Measurements from ENCODE around the gene PRKCH. TPM values are rescaled to one million over a fixed set of nuclear protein-coding genes. Genes with fewer than 3 reads are reported as not detected.

The PRKCH gene
- total and polyA plus RNA-seq, 3 experiments from 2014 or later, result 165 to 369 (median 166) TPM

DNA sequence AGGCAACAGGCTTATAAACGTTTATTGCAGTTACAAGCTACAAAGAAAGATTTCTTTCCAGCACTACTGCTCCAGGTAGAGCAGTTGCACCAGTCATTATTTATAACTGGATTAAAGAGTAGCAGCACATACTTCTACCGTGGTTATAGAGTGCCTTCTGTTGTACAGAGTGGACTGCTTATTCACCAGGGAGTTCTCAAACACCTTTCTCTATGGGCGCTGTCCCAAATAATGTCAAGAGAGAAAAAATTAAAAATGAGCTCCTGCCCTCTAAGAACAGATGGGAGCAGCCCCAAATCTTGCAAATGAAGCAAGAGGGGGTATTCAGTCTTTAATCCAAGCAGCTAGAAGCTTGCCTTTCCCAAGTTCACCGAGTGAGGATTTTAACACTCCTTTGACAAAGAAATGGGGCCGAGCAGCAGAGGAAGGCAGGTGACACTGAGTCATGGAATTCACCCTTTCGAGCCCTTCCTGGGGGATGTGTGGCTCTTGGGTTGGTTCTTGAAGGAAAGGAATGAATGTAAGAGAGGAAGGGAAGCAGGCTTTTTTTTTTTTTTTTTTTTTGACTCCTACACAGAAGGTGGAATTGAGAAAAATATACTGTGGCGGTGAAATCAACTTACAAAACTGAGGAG, 181.2 kb downstream of the PRKCH start:
- H3K4me3 ChIP-seq (ENCODE audit: low read length), result peak overlapping the region; percentile 22

DNA sequence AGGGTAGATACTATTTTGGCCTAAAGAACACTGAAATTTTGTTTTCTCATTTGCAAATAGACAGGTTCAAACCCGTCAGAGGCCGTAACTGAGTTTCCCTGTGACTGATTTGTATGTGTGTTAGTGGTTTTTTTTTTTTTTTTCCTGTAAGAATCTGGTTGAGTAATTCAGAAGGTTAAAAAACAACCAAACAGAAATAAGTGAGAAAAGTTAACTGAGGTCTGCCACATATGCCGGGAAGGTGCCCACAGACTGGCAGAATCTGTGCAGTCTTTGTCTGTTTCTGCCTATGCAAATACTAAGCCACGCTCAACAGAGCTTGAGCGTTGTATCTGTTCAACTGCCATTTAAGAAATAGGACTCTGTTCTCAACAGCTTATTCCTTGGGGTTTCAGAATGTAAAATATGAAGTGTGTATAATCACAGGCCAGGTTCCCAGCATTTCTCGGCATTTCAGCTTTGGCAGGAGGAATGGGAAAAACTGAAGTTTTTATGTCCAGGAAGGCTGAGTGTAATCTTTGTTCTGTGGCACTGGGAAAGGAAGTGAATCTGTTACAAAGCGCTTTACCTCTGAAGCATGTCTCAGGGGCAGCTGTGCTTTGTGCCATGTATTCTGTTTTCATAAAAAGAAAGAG, 181.9 kb downstream of the PRKCH start:
- peak; percentile 38 to 79 (median 74) for DNase-seq
- no peaks in the 10 kb centered on the region for H3K27me3 ChIP-seq (ENCODE audit: insufficient read depth, low read length, poor library complexity, severe bottlenecking)
- peaks cover 10 to 81% (median 27%) of the 10 kb centered on the region in 3 donors for H3K36me3 Mint-ChIP-seq
- peaks cover 91% of the 10 kb centered on the region for H3K4me1 ChIP-seq (ENCODE audit: insufficient read depth, low read length)
- no peaks in the 10 kb centered on the region for H3K9me3 Mint-ChIP-seq
- peak overlapping the region in 7 of 8 donors; percentile 86 to 100 (median 96) for H3K27ac Mint-ChIP-seq
- H3K4me3 ChIP-seq (ENCODE audit: low read length), result peak overlapping the region; percentile 8
- CTCF ChIA-PET, result interaction anchor here (1.0 to 4.1 kb wide), 10 partner anchors 11 to 335 kb away, joined by 3 to 19 read pairs (median 4); partner anchors contain the start of gene TMEM30B
- no peaks in the 10 kb centered on the region for H3K9me3 ChIP-seq (ENCODE audit: low read length)
- peak overlapping the region; percentile 22 to 89 (median 74) for H3K4me3 Mint-ChIP-seq
- POLR2A ChIA-PET, result interaction anchor here (0.6 to 1.7 kb wide), 9 partner anchors 25 to 259 kb away, joined by 3 to 10 read pairs (median 4); partner anchors contain the start of gene SNAPC1
- H3K27me3 Mint-ChIP-seq, result no peaks in the 10 kb centered on the region
- peaks cover 92 to 100% (median 99%) of the 10 kb centered on the region in 3 donors for H3K4me1 Mint-ChIP-seq
- peak overlapping the region; percentile 2 for H3K27ac ChIP-seq (ENCODE audit: low read depth, low read length)
- H3K36me3 ChIP-seq (ENCODE audit: insufficient read depth, low read length), result peaks cover 13% of the 10 kb centered on the region

More for the DNA sequence above, 181.2 kb downstream of the PRKCH start:
- Mint-ChIP-seq H3K9me3 (no peaks in the 10 kb centered on the region), H3K4me3 (peak overlapping the region; percentile 22 to 89 (median 74)), H3K27me3 (no peaks in the 10 kb centered on the region), H3K27ac (peak overlapping the region in 7 of 8 donors; percentile 86 to 100 (median 96)), H3K36me3 (peaks cover 8 to 82% (median 23%) of the 10 kb centered on the region in 3 donors), H3K4me1 (peaks cover 87 to 96% (median 95%) of the 10 kb centered on the region in 3 donors)
- no peak for DNase-seq
- Histone ChIP-seq H3K9me3 (ENCODE audit: low read length) (no peaks in the 10 kb centered on the region), H3K36me3 (ENCODE audit: insufficient read depth, low read length) (peaks cover 14% of the 10 kb centered on the region), H3K27ac (ENCODE audit: low read depth, low read length) (peak overlapping the region; percentile 2), H3K27me3 (ENCODE audit: insufficient read depth, low read length, poor library complexity, severe bottlenecking) (no peaks in the 10 kb centered on the region), H3K4me1 (ENCODE audit: insufficient read depth, low read length) (peaks cover 90% of the 10 kb centered on the region)
- POLR2A ChIA-PET, result interaction anchor here (0.6 to 1.7 kb wide), 4 partner anchors 24 to 260 kb away, joined by 4 to 10 read pairs (median 6); partner anchors contain the start of gene SNAPC1
- CTCF ChIA-PET, result interaction anchor here (1.0 to 4.1 kb wide), 7 partner anchors 10 to 229 kb away, joined by 3 to 19 read pairs (median 6); partner anchors contain the start of gene TMEM30B

DNA sequence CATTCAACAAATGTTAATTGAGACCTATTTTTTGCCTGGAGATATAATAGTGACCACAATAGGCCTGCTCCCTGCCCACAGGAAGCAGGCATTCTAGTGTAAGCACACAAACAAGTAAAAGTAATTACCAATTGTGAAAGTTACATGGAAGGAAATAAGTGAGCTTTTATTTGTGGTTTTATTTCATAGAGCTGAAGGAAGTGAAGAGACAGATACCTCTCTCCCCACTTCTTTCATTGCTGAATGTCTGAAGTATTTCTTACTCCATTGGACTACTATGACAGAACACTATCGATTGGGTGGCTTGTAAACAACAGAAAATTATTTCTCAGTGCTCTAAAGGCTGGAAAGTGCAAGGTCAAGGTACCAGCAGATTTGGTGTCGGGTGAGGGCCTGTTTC, 183.5 kb downstream of the PRKCH start:
- ChIA-PET CTCF (interaction anchor here (2.2 to 4.1 kb wide), 2 partner anchors 29 to 226 kb away, joined by 4 to 19 read pairs; no protein-coding TSS in a partner anchor), POLR2A (interaction anchor here (0.6 to 1.1 kb wide), 3 partner anchors 58 to 257 kb away, joined by 3 to 5 read pairs (median 3); partner anchors contain the start of gene SNAPC1)
- Histone ChIP-seq H3K36me3 (ENCODE audit: insufficient read depth, low read length) (peaks cover 13% of the 10 kb centered on the region), H3K27ac (ENCODE audit: low read depth, low read length) (no peak overlapping the region), H3K4me1 (ENCODE audit: insufficient read depth, low read length) (peaks cover 97% of the 10 kb centered on the region), H3K9me3 (ENCODE audit: low read length) (no peaks in the 10 kb centered on the region), H3K27me3 (ENCODE audit: insufficient read depth, low read length, poor library complexity, severe bottlenecking) (no peaks in the 10 kb centered on the region), H3K4me3 (ENCODE audit: low read length) (no peak overlapping the region)
- peaks cover 87 to 98% (median 98%) of the 10 kb centered on the region in 3 donors for H3K4me1 Mint-ChIP-seq
- no peaks in the 10 kb centered on the region for H3K27me3 Mint-ChIP-seq
- peak overlapping the region; percentile 23 to 67 (median 53) for H3K4me3 Mint-ChIP-seq
- H3K9me3 Mint-ChIP-seq, result no peaks in the 10 kb centered on the region
- peak overlapping the region in 7 of 8 donors; percentile 62 to 98 (median 91) for H3K27ac Mint-ChIP-seq
- peak in 1 of 5 donors; percentile 47 for DNase-seq
- H3K36me3 Mint-ChIP-seq, result peaks cover 10 to 80% (median 29%) of the 10 kb centered on the region in 3 donors

DNA sequence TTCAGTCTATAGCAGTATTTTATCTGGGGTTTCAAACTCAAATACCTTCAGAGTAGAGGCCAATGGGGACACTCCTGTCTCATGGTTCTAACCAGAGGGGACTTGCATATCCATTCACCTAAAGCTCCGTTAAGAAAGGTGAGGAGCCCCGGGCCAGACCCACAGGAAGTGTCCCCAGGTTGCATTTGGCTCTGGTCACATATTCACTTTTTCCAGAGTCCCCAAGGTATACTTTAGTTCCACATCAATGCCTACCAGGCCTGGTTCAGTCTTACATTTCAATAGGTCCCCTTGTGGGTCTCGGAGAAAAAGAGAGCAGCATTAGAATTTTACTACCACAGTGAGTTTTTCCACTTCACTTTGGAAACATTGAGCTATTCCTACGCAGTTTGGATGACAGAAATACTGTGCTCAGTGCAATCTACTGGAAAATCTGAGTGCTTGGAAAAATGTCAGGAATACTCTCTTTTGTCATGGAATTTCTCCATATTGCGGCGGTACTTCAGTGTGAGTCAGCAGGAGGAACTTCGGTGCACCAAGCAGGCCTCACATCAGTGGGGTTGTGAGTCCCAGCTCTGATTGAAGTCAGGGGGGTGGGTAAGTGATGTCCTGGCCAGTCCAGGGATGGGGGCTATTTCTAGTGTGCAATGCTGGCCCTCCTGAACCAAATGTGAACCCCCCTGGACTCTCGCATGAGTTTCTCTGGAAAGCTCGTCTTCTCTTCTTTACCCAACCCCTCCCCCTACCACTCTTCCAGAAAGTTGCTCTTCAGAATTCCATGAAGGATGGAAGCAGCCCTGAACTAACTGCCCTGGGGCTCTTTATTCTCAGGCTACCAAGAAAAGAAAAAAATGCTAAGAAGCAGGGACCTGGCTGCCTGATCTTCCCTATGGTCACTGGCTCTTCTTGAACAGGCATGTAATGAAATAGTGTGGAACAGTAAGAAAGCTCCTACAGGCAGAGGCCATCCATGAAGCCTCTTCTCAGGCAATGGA, 184.7 kb downstream of the PRKCH start:
- peaks cover 90 to 98% (median 98%) of the 10 kb centered on the region in 3 donors for H3K4me1 Mint-ChIP-seq
- H3K4me3 ChIP-seq (ENCODE audit: low read length), result no peak overlapping the region
- CTCF ChIA-PET, result interaction anchor here (0.7 to 4.1 kb wide), 2 partner anchors 30 to 49 kb away, joined by 4 to 19 read pairs; no protein-coding TSS in a partner anchor
- H3K4me3 Mint-ChIP-seq, result peak overlapping the region in 5 of 7 donors; percentile 13 to 79 (median 25)
- peaks cover 13% of the 10 kb centered on the region for H3K36me3 ChIP-seq (ENCODE audit: insufficient read depth, low read length)
- no peaks in the 10 kb centered on the region for H3K27me3 ChIP-seq (ENCODE audit: insufficient read depth, low read length, poor library complexity, severe bottlenecking)
- peaks cover 97% of the 10 kb centered on the region for H3K4me1 ChIP-seq (ENCODE audit: insufficient read depth, low read length)
- H3K27ac Mint-ChIP-seq, result peak overlapping the region; percentile 69 to 96 (median 86)
- H3K9me3 Mint-ChIP-seq, result no peaks in the 10 kb centered on the region
- H3K36me3 Mint-ChIP-seq, result peaks cover 10 to 82% (median 31%) of the 10 kb centered on the region in 3 donors
- POLR2A ChIA-PET, result interaction anchor here (0.5 to 1.1 kb wide), 2 partner anchors 57 to 248 kb away, joined by 3 to 6 read pairs; no protein-coding TSS in a partner anchor
- H3K9me3 ChIP-seq (ENCODE audit: low read length), result no peaks in the 10 kb centered on the region
- no peak overlapping the region for H3K27ac ChIP-seq (ENCODE audit: low read depth, low read length)
- H3K27me3 Mint-ChIP-seq, result peaks cover 0 to 4% of the 10 kb centered on the region in 2 donors
- DNase-seq, result no peak

DNA sequence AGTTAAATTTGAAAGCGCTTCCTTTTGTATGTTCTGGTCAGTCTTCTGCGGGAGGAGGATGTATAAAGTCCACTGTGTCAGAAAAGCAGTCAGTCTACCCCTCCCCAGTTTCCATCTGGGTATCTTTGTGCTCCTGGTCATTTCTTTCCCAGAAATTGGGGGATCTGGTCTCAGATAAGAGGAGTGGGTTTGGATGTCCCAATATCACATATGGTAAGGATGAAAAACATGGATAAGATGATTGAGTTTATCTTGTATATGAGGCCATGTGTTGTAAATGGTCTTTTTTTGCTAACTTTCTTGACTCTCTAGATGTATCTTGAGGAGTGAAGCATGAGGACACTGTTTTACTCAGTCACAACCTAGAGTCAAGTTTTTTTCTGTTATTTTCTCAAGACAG, 187.1 kb downstream of the PRKCH start:
- Mint-ChIP-seq H3K4me1 (peaks cover 82 to 94% (median 92%) of the 10 kb centered on the region in 3 donors), H3K36me3 (peaks cover 10 to 87% (median 34%) of the 10 kb centered on the region in 3 donors), H3K9me3 (no peaks in the 10 kb centered on the region), H3K27ac (peak overlapping the region in 7 of 8 donors; percentile 38 to 89 (median 84)), H3K27me3 (peaks cover 0 to 6% of the 10 kb centered on the region in 2 donors), H3K4me3 (peak overlapping the region in 1 of 7 donors; percentile 8)
- POLR2A ChIA-PET, result interaction anchor here (0.6 kb wide), 1 partner anchor 50 kb away, joined by 3 read pairs; no protein-coding TSS in a partner anchor
- Histone ChIP-seq H3K4me3 (ENCODE audit: low read length) (no peak overlapping the region), H3K4me1 (ENCODE audit: insufficient read depth, low read length) (peaks cover 82% of the 10 kb centered on the region), H3K36me3 (ENCODE audit: insufficient read depth, low read length) (peaks cover 16% of the 10 kb centered on the region), H3K27me3 (ENCODE audit: insufficient read depth, low read length, poor library complexity, severe bottlenecking) (no peaks in the 10 kb centered on the region), H3K27ac (ENCODE audit: low read depth, low read length) (no peak overlapping the region), H3K9me3 (ENCODE audit: low read length) (no peaks in the 10 kb centered on the region)
- CTCF ChIA-PET, result no interaction called here
- no peak for DNase-seq

DNA sequence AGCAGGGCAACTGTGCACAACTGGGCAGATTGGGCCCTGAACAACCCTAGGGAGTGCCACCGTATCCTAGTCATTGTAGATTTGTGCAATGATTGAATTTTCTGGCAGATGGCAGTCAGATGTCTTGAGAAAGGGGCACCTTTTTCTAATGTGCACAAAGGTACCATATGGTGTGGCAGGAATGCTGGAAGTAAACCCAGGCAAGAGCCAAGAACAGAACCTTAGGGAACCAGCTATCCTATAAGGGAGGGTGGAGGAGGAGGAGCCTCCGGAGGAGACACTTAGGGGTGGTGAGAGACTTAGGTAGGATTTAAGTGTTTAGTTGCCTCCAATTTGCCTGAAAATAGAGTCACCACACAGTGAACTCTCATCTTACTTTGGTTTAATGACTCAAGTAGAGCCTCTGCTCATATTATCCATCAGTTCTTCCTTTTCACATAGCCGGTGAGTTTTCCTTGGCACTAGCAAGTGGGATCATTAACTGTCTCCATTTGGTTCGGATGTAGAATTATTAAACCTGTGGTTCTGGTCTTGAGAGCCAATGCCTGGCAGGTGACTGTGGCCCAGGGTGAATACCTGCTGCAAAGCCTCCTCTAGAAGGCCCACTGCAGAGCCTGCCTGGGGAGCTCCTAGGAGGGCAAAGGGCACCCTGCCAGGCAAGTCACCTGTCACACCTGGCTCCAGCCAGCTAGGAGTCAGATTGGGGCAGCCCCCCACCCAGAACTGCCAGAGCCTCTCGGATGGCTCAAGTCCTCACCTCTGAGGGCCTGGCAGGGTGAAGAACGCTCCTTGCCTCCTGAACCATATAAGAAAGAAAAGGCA, 189.6 kb downstream of the PRKCH start:
- DNase-seq, result no peak
- POLR2A ChIA-PET, result interaction anchor here (0.7 kb wide), 1 partner anchor 32 kb away, joined by 3 read pairs; no protein-coding TSS in a partner anchor
- H3K4me3 ChIP-seq (ENCODE audit: low read length), result no peak overlapping the region
- H3K27me3 Mint-ChIP-seq, result peaks cover 0 to 9% of the 10 kb centered on the region in 2 donors
- H3K9me3 Mint-ChIP-seq, result no peaks in the 10 kb centered on the region
- no peak overlapping the region for H3K27ac ChIP-seq (ENCODE audit: low read depth, low read length)
- H3K27me3 ChIP-seq (ENCODE audit: insufficient read depth, low read length, poor library complexity, severe bottlenecking), result no peaks in the 10 kb centered on the region
- H3K27ac Mint-ChIP-seq, result peak overlapping the region; percentile 74 to 96 (median 85)
- H3K4me1 ChIP-seq (ENCODE audit: insufficient read depth, low read length), result peaks cover 67% of the 10 kb centered on the region
- peak overlapping the region in 3 of 7 donors; percentile 19 to 40 (median 30) for H3K4me3 Mint-ChIP-seq
- H3K4me1 Mint-ChIP-seq, result peaks cover 82 to 94% (median 92%) of the 10 kb centered on the region in 3 donors
- no peaks in the 10 kb centered on the region for H3K9me3 ChIP-seq (ENCODE audit: low read length)
- CTCF ChIA-PET, result interaction anchor here (0.6 to 1.6 kb wide), 2 partner anchors 9 to 850 kb away, joined by 3 read pairs; no protein-coding TSS in a partner anchor
- H3K36me3 Mint-ChIP-seq, result peaks cover 4 to 95% (median 32%) of the 10 kb centered on the region in 3 donors
- peaks cover 12% of the 10 kb centered on the region for H3K36me3 ChIP-seq (ENCODE audit: insufficient read depth, low read length)
